Measurements from ENCODE around the gene ST7. TPM values are rescaled to one million over a fixed set of nuclear protein-coding genes. Genes with fewer than 3 reads are reported as not detected.

The ST7 gene
- total and polyA plus RNA-seq, 2 experiments from 2014 or later, result 31.2 to 38.5 TPM

- Histone ChIP-seq H3K4me3 (no peak overlapping the region), H3K4me1 (ENCODE audit: insufficient read depth) (no peaks in the 10 kb centered on the region), H3K4me2 (no peak overlapping the region), H3K27ac (no peak overlapping the region), H3K36me3 (replicated peaks; ENCODE audit: insufficient read depth, low read depth) (no peaks in the 10 kb centered on the region), H4K20me1 (ENCODE audit: insufficient read depth, poor library complexity, severe bottlenecking) (peaks cover 5% of the 10 kb centered on the region), H3K79me2 (peaks cover 20% of the 10 kb centered on the region), H2AFZ (no peak overlapping the region), H3K27me3 (no peaks in the 10 kb centered on the region), H3K9me2 (replicated peaks; ENCODE audit: insufficient read depth) (no peaks in the 10 kb centered on the region), H3K9me3 (ENCODE audit: low read depth) (no peaks in the 10 kb centered on the region)
- TF ChIP-seq EZH2 (IDR thresholded peaks at IDR 0.05; ENCODE audit: borderline replicate concordance) (no peak), EZH2phosphoT487 (IDR thresholded peaks at IDR 0.05; ENCODE audit: low read depth, severe bottlenecking, unreplicated experiment) (no peak), CTCF (IDR thresholded peaks at IDR 0.05; ENCODE audit: poor library complexity) (no peak)
- 87% methylated on average over 5 of the region's 5 CpGs for WGBS (ENCODE audit: low lambda C conversion rate, missing lambda C conversion rate)
- no peak for DNase-seq (ENCODE audit: low spot score)
Measured at GRCh38 chr7:117036836-117037235, 83.5 kb downstream of the ST7 start.

GRCh38 chr7:117038408-117038807 is 85.1 kb downstream of the ST7 start:
- Histone ChIP-seq H3K4me3 (no peak overlapping the region), H3K4me1 (ENCODE audit: insufficient read depth) (no peaks in the 10 kb centered on the region), H3K4me2 (no peak overlapping the region), H3K36me3 (replicated peaks; ENCODE audit: insufficient read depth, low read depth) (no peaks in the 10 kb centered on the region), H3K27me3 (no peaks in the 10 kb centered on the region), H2AFZ (no peak overlapping the region), H3K27ac (no peak overlapping the region), H3K79me2 (peaks cover 13% of the 10 kb centered on the region), H4K20me1 (ENCODE audit: insufficient read depth, poor library complexity, severe bottlenecking) (no peaks in the 10 kb centered on the region), H3K9me3 (ENCODE audit: low read depth) (no peaks in the 10 kb centered on the region), H3K9me2 (replicated peaks; ENCODE audit: insufficient read depth) (no peaks in the 10 kb centered on the region)
- no peak for DNase-seq (ENCODE audit: low spot score)
- no peak for TF ChIP-seq EZH2phosphoT487 (IDR thresholded peaks at IDR 0.05; ENCODE audit: low read depth, severe bottlenecking, unreplicated experiment)
- no peak for TF ChIP-seq CTCF (IDR thresholded peaks at IDR 0.05; ENCODE audit: poor library complexity)
- no peak for TF ChIP-seq EZH2 (IDR thresholded peaks at IDR 0.05; ENCODE audit: borderline replicate concordance)
- 84% methylated on average over 2 of the region's 2 CpGs for WGBS (ENCODE audit: low lambda C conversion rate, missing lambda C conversion rate)

- H3K9me3 ChIP-seq (ENCODE audit: low read depth), result no peaks in the 10 kb centered on the region
- no peaks in the 10 kb centered on the region for H3K4me1 ChIP-seq (ENCODE audit: insufficient read depth)
- no peaks in the 10 kb centered on the region for H3K9me2 ChIP-seq (replicated peaks; ENCODE audit: insufficient read depth)
Measured at GRCh38 chr7:117041007-117041406, 87.7 kb downstream of the ST7 start.

More at GRCh38 chr7:117041007-117041406, 87.7 kb downstream of the ST7 start:
- no peaks in the 10 kb centered on the region for H3K27me3 ChIP-seq
- 95% methylated on average over 2 of the region's 2 CpGs for WGBS (ENCODE audit: low lambda C conversion rate, missing lambda C conversion rate)
- no peaks in the 10 kb centered on the region for H4K20me1 ChIP-seq (ENCODE audit: insufficient read depth, poor library complexity, severe bottlenecking)
- no peak overlapping the region for H2AFZ ChIP-seq
- TF ChIP-seq EZH2 (IDR thresholded peaks at IDR 0.05; ENCODE audit: borderline replicate concordance) (no peak), EZH2phosphoT487 (IDR thresholded peaks at IDR 0.05; ENCODE audit: low read depth, severe bottlenecking, unreplicated experiment) (no peak), CTCF (IDR thresholded peaks at IDR 0.05; ENCODE audit: poor library complexity) (no peak)
- no peak overlapping the region for H3K4me2 ChIP-seq
- DNase-seq (ENCODE audit: low spot score), result no peak
- H3K27ac ChIP-seq, result no peak overlapping the region
- H3K36me3 ChIP-seq (replicated peaks; ENCODE audit: insufficient read depth, low read depth), result no peaks in the 10 kb centered on the region
- H3K79me2 ChIP-seq, result peaks cover 22% of the 10 kb centered on the region
- H3K4me3 ChIP-seq, result no peak overlapping the region

Data from hepatocyte (in vitro differentiated cells).